Measurements from ENCODE around the gene PTN.

PTN gene

GRCh38 chr7:137343281-137343841 is at the start of gene PTN:
PTN (minus strand) TSS chr7:137343733; CDS start chr7:137254973, 88,760 bp downstream.
- in situ Hi-C loops (cut with MboI; ENCODE audit: low sequenced_read_pairs), result no loop called here

GRCh38 chr7:137390076-137390475 is 46.5 kb upstream of the PTN start:
- in situ Hi-C loops (cut with MboI; ENCODE audit: low sequenced_read_pairs), result no loop called here

- in situ Hi-C loops (cut with MboI; ENCODE audit: low sequenced_read_pairs), result no loop called here
These were observed 45.4 kb upstream of the PTN start for GRCh38 chr7:137388916-137389315.

- in situ Hi-C loops (cut with MboI; ENCODE audit: low sequenced_read_pairs), result no loop called here
These were observed 43.4 kb upstream of the PTN start for GRCh38 chr7:137386966-137387365.

GRCh38 chr7:137381045-137381444 is 37.5 kb upstream of the PTN start:
- in situ Hi-C loops (cut with MboI; ENCODE audit: low sequenced_read_pairs), result no loop called here

GRCh38 chr7:137373507-137373906 is 30.0 kb upstream of the PTN start:
- in situ Hi-C loops (cut with MboI; ENCODE audit: low sequenced_read_pairs), result no loop called here

GRCh38 chr7:137371616-137372015 is 28.1 kb upstream of the PTN start:
- in situ Hi-C loops (cut with MboI; ENCODE audit: low sequenced_read_pairs), result no loop called here

GRCh38 chr7:137366995-137367394 is 23.5 kb upstream of the PTN start:
- in situ Hi-C loops (cut with MboI; ENCODE audit: low sequenced_read_pairs), result no loop called here

- in situ Hi-C loops (cut with MboI; ENCODE audit: low sequenced_read_pairs), result no loop called here
These were observed 20.1 kb upstream of the PTN start for GRCh38 chr7:137363683-137364082.

GRCh38 chr7:137360087-137360679 is 16.6 kb upstream of the PTN start:
- in situ Hi-C loops (cut with MboI; ENCODE audit: low sequenced_read_pairs), result no loop called here

- in situ Hi-C loops (cut with MboI; ENCODE audit: low sequenced_read_pairs), result no loop called here
These were observed 11.4 kb upstream of the PTN start for GRCh38 chr7:137354961-137355360.

GRCh38 chr7:137354396-137354795 is 10.9 kb upstream of the PTN start:
- in situ Hi-C loops (cut with MboI; ENCODE audit: low sequenced_read_pairs), result no loop called here

- in situ Hi-C loops (cut with MboI; ENCODE audit: low sequenced_read_pairs), result no loop called here
These were observed 8.4 kb upstream of the PTN start for GRCh38 chr7:137351941-137352340.

- in situ Hi-C loops (cut with MboI; ENCODE audit: low sequenced_read_pairs), result no loop called here
These were observed 2.4 kb upstream of the PTN start for GRCh38 chr7:137345799-137346449.

- in situ Hi-C loops (cut with MboI; ENCODE audit: low sequenced_read_pairs), result no loop called here
These were observed 688 bp downstream of the PTN start for GRCh38 chr7:137342828-137343261.

- in situ Hi-C loops (cut with MboI; ENCODE audit: low sequenced_read_pairs), result no loop called here
These were observed 1.3 kb downstream of the PTN start for GRCh38 chr7:137342265-137342664.

- in situ Hi-C loops (cut with MboI; ENCODE audit: low sequenced_read_pairs), result no loop called here
These were observed 5.6 kb downstream of the PTN start for GRCh38 chr7:137337902-137338301.

- in situ Hi-C loops (cut with MboI; ENCODE audit: low sequenced_read_pairs), result no loop called here
These were observed 7.7 kb downstream of the PTN start for GRCh38 chr7:137335814-137336213.

GRCh38 chr7:137331378-137331777 is 12.2 kb downstream of the PTN start:
- in situ Hi-C loops (cut with MboI; ENCODE audit: low sequenced_read_pairs), result no loop called here

- in situ Hi-C loops (cut with MboI; ENCODE audit: low sequenced_read_pairs), result no loop called here
These were observed 14.1 kb downstream of the PTN start for GRCh38 chr7:137329411-137329810.

- in situ Hi-C loops (cut with MboI; ENCODE audit: low sequenced_read_pairs), result no loop called here
These were observed 15.0 kb downstream of the PTN start for GRCh38 chr7:137328373-137329120.

- in situ Hi-C loops (cut with MboI; ENCODE audit: low sequenced_read_pairs), result no loop called here
These were observed 17.6 kb downstream of the PTN start for GRCh38 chr7:137325927-137326326.
